ENCODE measurements around the gene RABGAP1L.
"Not testable (repeated sequence)": the region's sequence is repeated elsewhere in the genome, so short reads cannot be mapped to it uniquely, and the experiment has no call there.

The RABGAP1L gene

DNA sequence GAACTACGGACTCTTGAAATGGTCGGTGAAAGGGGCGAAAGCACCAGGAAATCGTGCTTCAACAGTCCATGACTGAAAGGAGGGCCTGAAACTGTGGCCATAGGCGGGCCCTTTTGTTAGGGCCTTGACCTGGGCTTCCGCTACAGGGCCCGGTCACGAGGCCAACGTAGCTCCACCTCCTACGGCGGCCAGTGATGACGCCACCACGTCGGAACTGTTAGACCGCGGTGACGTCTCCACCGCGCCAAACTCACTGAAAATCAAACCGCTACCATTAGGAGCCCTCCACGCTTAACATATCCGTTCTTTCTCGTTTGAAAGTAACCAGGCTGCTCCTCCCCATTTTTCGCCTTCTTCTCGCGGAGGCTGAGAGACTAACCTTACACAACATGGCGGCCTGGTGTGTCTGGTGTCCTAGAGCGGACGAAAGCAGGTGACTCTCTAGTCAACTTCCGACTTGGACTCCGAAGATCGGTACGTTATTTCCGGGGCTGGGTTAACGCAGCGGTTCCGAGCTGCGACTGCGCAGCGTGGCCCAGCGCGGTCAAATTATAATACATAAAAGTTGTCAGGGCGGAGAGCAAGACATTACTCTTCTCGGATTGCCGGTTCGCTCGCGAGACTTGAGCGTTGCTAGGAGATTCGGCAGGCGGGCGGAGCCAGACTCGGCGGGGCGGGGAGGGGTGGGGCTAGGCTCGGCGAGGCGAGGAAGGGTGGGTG, 840.1 kb downstream of the RABGAP1L start:
- DNase-seq (ENCODE audit: low spot score), result peak; percentile 96

- peak; percentile 43 for DNase-seq (ENCODE audit: low spot score)
Measured at GRCh38 chr1:174999936-175000696, 840.8 kb downstream of the RABGAP1L start, which contains the start of gene CACYBP. Gene CACYBP (plus strand): TSS chr1:174999947. CDS start chr1:175000181, 234 bp downstream.

DNA sequence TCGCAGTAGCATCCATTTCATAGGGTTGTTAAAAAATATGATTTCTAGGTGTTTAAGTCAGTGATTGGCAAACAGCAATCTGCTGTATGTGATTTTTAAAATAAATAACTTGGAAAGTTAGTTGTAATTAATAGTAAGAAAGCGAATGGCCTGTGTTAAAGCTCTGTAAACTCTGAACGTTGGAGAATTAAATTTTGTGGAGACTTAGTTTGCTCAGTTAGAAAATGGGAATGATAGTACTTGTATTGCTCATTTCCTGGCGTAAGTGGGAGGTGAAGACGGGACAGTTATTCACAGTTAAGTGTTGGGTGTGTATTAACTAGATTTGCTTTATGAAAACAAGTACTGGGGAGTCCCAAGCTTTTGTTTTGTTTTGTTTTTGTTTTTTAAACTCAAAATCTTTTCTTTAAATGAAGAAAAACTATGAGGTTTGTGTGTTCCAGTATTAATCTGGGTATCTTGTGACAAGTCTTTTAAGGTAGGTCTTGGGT, 841.4 kb downstream of the RABGAP1L start:
- DNase-seq (ENCODE audit: low spot score), result no peak

GRCh38 chr1:175002910-175003517, 843.7 kb downstream of the RABGAP1L start:
- DNase-seq (ENCODE audit: low spot score), result peak; percentile 20

GRCh38 chr1:175003521-175003920, 844.2 kb downstream of the RABGAP1L start:
- DNase-seq (ENCODE audit: low spot score), result no peak

DNA sequence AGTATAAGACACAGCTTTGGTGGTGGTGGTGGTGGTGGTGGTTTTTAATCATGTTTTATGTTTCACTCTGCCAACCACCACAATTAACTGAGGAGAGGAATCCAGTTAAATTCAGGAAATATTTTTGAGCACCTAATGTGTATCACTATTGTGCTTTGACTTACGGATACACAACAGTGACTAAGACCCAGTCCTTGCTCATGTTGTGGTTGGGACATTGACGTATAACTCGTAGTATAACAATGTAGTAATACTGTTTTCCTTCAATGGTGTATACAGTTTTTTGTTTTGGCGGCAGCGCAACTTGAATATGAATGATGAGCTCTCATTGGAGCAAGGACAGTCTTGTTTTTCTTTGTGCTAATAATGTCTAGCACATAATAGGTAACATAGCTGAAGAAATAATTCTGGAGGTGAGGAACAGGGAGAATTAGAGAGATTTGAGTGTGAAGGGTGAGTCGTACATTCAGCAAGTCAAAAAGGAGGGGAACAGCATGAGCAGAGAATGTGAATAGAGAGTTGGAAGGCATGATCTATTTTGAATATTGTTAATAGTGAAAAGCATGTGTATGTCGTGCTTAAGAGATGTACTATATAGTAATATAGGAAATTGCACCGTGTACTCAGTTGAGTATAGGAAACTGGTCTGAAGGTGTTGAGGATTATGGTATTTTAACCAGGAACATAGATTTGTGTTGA, 845.9 kb downstream of the RABGAP1L start:
- DNase-seq (ENCODE audit: low spot score), result no peak

DNA sequence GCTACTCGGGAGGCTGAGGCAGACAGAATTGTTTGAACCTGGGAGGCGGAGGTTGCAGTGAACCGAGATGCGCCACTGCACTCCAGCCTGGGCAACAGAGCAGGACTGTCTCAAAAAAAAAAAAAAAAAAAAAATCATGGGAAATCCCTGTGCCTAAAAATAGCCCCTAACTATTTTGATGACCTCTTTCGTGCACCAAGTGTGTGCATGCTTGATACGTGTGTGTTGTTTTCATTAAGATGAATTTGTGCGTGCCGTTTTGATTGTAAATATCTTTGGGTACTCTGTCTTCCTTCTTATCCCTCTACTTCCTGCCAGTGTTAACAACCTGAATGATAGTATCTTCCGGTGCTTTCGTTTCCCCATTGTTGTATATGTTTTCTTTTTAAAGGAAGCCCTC, 850.2 kb downstream of the RABGAP1L start:
- no peak for DNase-seq (ENCODE audit: low spot score)

GRCh38 chr1:175013445-175013844, 854.1 kb downstream of the RABGAP1L start:
- no peak for DNase-seq (ENCODE audit: low spot score)

DNA sequence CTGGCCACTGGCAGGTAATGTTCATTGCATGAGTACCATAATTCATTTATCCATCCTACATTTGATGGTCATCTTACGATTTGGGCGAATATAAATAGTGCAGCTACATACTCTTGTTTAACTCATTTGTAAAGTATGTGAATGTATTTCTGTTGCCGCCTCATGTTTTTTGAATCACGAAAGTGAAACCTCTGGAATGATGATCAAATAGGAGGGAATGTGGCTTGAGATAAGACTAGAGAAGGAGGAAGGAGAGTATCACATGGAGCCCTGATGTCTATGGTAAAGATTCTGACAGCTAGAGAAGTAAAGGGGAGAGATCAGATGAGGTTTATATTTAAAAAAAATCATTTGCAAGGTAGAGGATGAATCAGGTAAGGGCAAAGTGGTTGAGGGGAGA, 855.9 kb downstream of the RABGAP1L start:
- DNase-seq (ENCODE audit: low spot score), result peak; percentile 47

GRCh38 chr1:175019524-175019923, 860.2 kb downstream of the RABGAP1L start:
- no peak for DNase-seq (ENCODE audit: low spot score)

DNA sequence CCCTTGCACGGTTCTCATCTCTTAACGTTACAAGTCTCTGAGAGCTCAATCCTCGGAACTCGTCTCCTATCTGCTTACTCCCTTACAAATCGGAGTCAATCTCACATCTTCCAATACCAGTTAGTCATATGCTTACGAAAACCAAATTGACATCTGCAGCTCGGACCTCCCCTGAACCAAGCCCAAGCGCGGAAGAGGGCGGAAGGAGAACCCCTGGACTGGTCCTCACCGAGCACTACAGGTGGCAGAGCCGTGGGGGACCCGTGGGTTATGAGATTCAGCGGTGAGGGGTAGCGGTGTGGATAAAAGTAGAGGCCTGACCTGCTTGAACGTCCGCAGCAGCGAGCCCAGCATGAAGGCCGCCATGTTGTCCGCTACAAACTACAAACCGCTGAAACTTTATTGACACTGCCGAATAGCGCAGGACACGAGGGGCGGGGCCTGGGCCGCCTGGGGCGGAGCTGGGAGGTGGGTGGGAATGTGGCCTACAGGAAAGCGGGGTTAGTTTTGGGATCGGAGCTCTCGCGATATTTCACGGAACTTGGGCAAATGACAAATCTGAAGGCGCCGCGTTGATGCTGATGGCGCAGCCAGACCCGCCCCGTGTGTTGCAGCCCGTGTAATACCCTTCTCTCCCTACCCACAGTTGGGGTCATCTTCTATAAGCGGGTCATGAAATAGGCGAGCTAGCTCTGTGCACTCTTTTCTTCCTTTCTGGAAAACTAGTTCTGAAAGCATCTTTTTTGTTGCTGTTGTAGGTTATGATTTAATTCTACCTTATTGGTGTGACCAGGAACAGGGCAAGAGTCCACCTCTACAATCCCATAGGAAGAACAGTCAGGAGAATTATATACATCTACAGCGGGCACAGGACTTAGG, 864.0 kb downstream of the RABGAP1L start, which contains the start of gene MRPS14:
TSS of gene MRPS14 (minus strand) at position 383 of the 879 bp plus-strand sequence. CDS start at position 366, 17 bp downstream.
- DNase-seq (ENCODE audit: low spot score), result peak; percentile 97

- not testable (repeated sequence) for DNase-seq (ENCODE audit: low spot score)
Measured at GRCh38 chr1:175023922-175024242, 864.6 kb downstream of the RABGAP1L start.

GRCh38 chr1:175024773-175025172, 865.5 kb downstream of the RABGAP1L start:
- DNase-seq (ENCODE audit: low spot score), result no peak

- DNase-seq (ENCODE audit: low spot score), result no peak
Measured at GRCh38 chr1:175033953-175034352, 874.6 kb downstream of the RABGAP1L start.

DNA sequence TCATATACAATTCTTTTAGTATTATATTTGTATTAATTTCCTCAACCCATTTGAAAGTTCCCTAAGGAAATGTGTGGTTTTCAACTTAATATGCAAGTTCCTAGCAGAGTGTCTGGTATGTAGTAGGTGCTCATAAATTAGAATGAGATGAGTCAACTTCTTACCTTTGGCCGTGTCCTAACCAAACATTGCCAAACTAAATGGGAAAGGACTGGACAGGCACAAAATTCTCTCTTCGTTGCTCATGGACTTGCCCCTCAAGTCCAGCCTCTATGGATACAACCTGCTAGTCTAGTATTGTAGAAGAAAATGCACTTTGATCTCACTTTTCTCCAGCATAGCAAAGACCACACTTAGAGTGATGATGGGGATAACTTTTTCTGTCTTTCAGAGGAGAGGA, 875.5 kb downstream of the RABGAP1L start:
- DNase-seq (ENCODE audit: low spot score), result no peak

GRCh38 chr1:175035865-175036264, 876.5 kb downstream of the RABGAP1L start:
- DNase-seq (ENCODE audit: low spot score), result no peak

GRCh38 chr1:175036476-175036875, 877.2 kb downstream of the RABGAP1L start:
- no peak for DNase-seq (ENCODE audit: low spot score)

DNA sequence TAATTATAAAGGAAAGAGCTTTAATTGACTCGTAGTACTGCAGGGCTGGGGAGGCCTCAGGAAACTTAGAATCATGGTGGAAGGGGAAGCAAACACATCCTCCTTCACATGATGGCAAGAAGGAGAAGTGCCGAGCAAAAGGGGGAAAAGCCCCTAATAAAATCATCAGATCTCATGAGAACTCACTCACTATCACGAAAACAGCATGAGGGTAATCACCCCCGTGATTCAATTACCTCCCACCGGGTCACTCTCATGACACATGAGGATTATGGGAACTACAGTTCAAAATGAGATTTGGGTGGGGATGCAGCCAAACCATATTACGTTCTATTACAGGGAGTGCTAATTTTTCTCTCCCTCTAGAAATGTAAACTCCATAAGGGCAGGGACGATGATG, 878.1 kb downstream of the RABGAP1L start:
- DNase-seq (ENCODE audit: low spot score), result no peak

GRCh38 chr1:175040324-175040879, 881.1 kb downstream of the RABGAP1L start:
- no peak for DNase-seq (ENCODE audit: low spot score)

GRCh38 chr1:175042650-175043049, 883.3 kb downstream of the RABGAP1L start:
- DNase-seq (ENCODE audit: low spot score), result no peak

- no peak for DNase-seq (ENCODE audit: low spot score)
Measured at GRCh38 chr1:175043824-175044223, 884.5 kb downstream of the RABGAP1L start.
